Stimulated activated CD4-positive, alpha-beta T cell treated with anti-CD3 and anti-CD28 coated beads, Interleukin-12 subunit alpha, Interleukin-12 subunit beta, amount 100 ng/mL, for 48 hours (primary cell): ENCODE measurements around the gene COL1A1.
A peak's percentile ranks its signal among the peaks of the same experiment; 100 is the strongest.

ENCODE experiments used
- DNase-seq, 3 donors: peaks; one replicate each; pipeline ENCODE4 v3.0.0-alpha.2; 2020; ENCODE audit warnings: low read depth in 2 of 3, low spot score in 1 of 3

The COL1A1 gene

DNA sequence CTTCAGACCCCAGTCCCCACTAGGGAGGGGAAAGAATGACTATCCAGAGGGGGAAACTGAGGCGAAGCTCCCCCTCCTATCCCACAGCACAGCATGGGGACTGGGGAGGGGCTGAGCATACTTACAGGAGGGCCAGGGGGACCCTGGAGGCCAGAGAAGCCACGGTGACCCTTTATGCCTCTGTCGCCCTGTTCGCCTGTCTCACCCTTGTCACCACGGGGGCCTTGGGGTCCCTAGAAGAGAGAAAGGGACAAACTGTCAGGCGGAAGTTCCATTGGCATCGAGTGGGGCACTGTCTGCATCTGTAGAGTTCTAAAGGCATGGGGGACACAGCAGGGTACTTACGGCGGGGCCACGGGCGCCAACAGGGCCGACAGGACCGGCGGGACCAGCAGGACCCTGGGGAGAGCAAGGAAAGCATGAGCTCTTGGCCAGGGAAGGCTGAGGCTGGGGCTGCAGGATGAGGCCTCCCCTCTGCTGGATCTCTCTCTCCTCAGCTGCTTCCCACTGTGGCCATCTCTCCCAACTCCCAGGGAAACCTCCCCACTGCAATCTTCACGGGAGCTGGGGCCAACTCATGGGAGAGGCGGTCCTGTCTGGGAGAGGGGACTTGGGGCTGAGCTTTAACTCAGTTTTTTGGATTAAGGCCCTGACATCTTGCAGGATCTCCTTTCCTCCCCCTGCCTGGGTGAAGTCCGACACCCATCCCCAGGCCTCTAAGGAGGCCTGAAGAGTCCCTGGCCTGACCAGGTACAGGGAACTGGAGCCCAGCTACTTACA, 13.5 kb downstream of the COL1A1 start:
- no peak for DNase-seq

DNA sequence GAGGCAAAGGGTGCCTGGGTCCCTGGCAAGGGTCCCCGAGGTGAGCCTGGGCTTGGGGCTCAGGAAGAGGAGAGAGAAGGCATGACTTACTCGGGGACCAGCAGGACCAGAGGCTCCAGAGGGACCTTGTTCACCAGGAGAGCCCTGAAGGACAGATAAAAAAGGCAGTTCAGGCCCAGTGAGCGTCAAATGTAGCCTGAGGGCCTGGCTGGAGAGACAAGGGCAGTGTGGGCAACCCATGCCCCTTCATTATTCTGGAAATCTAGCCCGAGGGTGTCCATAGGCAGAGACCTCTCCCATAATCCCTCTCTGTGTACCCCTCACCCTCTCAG, 14.1 kb downstream of the COL1A1 start:
- DNase-seq, result no peak

DNA sequence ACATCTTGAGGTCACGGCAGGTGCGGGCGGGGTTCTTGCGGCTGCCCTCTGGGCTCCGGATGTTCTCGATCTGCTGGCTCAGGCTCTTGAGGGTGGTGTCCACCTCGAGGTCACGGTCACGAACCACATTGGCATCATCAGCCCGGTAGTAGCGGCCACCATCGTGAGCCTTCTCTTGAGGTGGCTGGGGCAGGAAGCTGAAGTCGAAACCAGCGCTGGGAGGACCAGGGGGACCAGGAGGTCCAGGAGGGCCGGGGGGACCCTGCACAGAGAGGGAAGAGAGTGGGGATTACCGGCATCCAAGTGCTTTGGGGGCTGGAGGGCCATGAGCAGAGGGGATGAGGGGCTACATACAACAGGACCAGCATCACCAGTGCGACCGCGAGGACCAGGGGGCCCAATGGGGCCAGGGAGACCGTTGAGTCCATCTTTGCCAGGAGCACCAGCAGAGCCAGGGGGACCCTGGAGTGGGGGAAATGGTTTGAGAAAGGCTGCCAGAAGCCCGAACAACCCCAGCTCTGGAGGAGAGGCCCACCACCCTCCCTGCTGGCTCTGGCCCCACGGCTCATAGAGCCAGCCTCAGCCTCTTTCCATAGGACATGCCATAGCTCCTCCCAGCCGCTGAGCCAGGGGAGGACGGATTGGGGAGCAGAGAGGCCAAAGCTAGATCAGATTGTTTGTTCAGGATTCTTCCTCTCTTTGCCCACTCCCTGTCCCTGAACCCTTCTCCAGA, 14.6 kb downstream of the COL1A1 start:
- DNase-seq, result no peak

DNA sequence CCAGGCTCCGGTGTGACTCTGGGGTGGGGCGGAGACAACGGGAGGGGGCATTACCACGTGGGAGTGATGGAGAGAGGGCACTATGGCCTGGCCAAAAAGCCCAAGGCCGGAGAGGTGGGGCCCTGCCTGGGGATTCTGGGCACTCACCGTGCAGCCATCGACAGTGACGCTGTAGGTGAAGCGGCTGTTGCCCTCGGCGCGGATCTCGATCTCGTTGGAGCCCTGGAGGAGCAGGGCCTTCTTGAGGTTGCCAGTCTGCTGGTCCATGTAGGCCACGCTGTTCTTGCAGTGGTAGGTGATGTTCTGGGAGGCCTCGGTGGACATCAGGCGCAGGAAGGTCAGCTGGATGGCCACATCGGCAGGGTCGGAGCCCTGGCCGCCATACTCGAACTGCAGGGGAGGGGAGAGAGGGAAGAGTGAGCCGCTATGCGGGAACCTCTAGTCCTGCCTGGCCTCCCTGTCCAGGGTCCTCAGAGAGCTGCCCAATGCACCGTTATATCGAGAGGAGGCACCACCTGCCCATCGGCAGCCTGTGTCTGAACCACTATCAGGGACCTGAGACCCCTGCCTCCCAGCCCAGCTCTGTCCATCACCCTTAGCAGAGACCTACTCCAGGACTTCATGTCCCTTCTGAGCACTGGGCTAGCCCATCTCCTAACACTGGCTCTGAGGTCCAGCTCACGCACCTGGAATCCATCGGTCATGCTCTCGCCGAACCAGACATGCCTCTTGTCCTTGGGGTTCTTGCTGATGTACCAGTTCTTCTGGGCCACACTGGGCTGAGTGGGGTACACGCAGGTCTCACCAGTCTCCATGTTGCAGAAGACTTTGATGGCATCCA, 15.6 kb downstream of the COL1A1 start:
- DNase-seq, result no peak

DNA sequence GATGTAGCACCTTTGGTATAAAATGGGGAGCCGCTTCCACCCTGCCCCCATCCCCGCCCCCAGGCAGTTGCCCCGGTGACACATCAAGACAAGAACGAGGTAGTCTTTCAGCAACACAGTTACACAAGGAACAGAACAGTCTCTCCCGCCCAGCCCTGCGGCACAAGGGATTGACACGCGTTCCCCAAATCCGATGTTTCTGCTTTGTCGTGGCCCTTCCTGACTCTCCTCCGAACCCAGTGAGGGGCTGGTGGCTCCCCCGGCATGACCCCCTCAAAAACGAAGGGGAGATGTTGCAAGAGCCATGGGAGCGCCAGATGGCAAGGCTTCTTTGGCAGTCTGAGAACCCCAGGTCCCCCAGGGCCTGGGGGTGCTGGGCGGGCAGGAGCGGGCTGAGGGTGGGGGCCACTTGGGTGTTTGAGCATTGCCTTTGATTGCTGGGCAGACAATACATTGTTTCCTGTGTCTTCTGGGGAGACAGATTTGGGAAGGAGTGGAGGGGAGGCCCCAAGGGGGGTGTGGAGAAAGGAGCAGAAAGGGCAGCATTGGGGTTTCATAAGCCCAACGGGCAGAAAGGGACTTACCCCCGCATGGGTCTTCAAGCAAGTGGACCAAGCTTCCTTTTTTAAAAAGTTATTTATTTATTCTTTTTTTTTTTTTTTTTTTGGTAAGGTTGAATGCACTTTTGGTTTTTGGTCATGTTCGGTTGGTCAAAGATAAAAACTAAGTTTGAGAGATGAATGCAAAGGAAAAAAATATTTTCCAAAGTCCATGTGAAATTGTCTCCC, 16.6 kb downstream of the COL1A1 start:
- no peak for DNase-seq

DNA sequence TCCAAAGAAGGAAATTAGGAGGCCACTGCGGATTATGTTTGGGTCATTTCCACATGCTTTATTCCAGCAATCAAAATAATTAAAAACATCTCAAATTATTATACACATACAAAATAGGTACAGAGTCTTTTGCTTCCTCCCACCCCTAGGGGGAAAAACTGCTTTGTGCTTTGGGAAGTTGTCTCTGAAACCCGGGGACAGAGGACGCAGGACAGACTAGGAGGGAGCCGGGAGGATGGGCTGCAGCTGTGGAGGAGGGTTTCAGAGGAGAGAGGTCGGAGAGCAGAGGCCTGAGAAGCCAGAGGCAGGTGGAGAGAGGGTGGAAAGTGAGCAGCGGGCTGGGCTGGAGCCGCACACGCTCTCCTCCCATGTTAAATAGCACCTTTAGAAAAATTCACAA, 17.4 kb downstream of the COL1A1 start:
- no peak for DNase-seq

DNA sequence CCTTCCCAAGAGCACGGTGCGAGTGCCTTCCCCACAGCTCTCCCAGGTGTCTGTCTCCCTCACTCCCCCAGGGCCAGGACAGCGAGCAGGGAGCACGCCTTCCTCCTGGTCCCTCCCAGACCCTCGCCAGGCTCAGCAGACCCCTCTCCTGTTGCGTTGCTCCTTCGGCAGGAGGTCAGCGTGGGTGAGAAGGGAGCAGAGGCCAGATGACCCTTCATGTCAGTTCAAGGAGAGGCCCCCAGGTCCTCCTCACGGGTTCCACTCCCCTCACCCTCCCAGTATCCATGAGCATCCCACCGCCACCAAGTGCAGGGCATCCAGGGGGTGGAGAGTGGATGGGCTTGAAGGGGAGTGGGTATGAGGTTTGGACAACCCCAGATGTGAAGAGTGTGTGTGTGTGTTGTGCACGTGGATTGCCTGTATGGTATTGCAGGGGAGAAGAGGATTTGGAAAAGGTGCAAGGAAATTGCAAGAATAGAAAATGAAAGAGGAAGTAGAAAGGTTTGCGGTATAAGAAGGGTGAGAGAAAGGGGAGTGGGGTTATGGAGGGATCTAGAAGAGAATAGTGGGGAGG, 17.9 kb downstream of the COL1A1 start:
- DNase-seq, result no peak

DNA sequence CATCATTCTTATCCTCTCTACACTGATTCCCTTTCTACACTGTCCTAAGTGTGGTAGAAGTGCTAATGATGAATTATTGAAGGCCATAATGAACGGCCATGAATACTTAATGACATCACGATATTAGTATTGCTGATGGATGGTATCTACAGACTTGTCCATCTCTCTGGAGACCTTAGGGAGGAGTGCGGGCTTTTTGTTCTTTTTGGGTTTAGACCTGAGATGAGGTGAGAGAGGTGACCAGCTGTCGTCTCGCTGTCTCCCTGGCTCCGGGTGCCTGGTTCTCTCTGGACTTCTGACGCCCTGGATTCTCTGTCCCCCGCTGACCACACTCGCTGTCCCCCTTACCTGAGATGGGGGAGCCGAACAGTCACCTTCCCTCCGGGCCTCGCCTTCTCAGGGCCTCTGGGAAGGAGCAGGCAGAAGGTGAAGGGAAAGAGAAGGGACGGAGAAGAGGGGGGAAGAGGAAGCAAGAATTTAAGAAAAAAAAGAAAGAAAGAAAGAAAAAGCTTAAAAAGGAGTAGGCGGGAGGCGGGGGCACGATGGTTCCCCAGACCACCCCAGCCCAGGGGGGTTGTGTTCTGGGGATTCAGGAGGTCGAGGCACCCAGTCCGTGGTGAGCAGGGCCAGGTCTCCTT, 18.5 kb downstream of the COL1A1 start:
- no peak for DNase-seq

DNA sequence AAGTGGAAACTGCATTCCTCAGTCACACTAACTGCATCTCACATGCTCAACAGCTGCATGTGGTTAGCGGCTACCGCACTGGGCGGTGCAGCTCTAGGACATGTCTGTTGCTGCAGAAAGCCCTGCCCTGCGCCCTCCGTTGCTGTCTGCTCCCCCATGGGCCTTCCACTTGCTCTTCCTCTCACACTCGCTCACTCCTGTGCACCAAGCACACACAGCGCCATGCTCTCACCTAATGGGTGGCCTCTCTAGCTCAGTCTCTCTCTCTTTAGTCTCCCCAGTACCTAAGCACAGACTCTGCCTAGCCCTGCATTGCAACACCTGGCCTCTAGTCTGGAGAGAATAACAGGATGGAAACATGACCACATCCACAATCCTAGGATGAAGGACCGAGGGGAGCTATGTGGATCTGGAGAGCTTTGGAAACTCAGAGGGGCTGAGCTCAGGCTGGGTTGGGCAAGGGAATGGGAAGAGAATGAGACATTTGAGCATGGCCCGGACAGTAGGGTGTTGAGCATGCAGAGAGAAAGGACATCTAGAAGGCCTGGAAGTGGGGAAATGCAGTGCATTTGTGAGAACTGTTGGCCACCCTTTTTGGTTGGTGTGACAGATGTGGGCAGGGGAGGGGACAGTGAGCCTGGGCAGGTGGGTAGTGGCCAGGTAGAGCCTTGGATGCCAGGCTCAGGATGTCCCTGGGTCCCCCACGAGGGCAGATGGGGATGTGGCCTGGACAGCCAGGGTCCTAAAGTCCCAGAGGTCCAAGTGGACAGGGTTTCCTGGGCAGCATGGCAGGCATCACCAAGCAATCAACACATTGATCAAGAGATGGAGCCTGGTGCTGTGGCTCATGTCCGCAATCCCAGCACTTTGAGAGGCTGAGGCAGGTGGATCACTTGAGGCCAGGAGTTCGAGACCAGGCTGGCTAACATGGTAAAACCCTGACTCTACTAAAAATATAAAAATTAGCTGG, 19.6 kb downstream of the COL1A1 start:
- no peak for DNase-seq

DNA sequence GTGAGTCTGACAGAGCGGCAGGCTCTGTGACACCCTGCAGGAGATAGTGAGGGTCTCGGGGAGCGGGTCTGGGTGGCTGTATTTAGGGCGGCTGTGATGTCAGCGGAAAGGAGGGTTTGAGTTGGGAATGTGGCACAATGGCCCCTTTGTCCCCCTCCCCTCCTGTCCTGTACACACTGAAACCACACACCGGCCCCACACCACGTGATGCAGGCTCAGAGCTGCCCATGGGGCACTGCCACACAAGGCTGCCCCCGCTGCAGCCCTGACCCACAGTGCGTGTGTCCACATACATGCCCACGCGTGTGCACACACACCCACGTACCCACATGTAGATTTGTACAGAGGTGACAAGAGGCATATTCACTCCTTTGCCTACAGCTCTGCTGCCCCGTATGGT, 20.3 kb downstream of the COL1A1 start:
- DNase-seq, result no peak

DNA sequence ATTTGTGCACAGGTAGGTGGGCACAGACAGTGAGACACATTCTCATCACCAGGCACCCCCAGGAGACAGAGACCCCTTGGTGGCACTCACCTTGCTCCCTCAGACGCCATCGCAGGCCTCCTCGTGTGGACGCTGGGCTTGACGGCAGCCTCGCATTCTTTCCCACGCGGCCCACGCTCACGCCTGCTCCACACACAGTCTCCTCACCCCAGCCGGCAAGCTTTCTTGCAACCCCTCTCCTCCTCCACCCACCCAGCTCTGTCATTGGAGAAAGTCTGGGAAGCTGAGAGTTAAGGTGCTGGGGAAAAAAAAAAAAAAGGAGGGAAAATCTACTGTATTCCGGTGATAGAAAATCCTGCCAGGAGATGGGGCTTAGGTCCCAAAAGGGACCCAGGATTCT, 20.8 kb downstream of the COL1A1 start:
- no peak for DNase-seq

DNA sequence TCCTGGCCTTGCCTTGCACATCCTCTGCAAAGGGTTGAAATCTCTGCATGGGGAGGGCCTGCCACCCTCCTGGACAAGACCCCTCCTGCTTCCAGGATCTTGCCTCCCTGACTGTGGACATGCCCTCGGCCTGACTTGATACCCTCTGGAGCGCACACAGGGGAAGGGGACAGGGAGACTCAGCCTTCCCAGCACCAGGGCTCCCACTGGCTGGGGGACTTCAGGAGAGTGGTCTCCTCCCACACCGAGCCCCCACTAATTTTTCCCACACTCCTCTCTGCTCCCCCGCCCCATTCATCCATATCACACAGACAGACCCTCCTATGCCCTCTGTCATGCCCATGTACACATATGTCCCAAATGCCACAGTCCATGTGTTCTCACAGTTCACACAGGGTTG, 21.3 kb downstream of the COL1A1 start:
- no peak for DNase-seq

DNA sequence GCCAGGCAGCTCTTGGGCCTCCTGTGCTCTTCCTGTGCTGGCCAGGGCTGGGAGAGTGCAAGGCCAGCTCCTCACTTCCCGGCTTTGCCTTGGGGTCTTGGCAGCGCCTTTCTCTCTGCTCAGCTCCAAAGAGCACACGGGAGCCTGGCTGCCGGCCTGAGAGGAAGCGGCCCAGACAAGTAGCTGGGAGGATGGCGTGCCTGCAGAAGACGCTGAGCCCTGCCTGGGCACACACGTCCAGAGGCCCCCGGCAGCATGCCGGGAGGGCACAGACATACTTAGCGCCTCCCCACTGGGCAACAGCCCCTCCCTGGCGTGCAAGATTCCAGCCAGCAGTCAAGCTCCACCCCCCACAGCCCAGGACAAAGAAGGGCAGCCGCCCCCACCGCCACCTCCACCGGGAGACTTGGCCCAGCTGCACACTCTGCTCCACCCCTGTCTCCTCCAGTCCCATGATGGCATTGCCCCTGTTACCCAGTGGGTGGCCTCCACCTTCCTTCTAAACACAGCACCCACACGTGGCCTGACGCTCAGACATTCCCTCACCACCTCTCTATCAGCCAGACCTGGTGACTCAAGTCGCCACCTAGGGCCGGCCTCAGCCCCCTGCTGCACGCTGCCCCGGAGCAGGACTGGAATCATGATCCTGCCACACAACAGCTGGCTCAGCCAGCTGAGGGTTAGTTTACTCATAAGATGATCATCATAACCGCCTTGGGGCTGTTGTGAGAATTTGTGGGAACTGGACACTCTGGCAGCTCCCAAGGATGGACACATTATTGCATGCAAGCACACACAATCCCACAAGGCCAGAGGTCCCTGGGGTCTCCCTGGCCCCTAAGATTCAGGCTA, 23.2 kb downstream of the COL1A1 start:
- peak in 2 of 3 donors; percentile 34 to 38 for DNase-seq

DNA sequence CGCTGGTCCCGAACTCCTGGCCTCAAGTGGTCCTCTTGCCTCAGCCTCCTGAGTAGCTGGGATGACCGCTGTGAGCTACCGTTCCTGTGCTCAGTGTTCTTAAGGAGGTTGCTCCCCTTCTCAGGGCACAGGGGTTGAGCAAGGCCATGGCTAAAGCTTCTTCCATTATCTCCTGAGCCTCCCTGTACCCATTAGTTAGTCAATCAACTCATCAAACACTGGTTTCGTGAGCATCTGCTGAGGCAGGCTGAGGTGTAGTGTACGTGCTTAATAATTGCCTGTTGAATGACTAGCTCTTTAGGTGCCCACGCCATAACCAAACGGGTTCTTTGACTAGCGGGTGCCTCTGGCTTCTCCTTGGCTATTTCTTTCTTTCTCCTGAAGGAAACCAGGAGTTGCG, 24.0 kb downstream of the COL1A1 start:
- no peak for DNase-seq

DNA sequence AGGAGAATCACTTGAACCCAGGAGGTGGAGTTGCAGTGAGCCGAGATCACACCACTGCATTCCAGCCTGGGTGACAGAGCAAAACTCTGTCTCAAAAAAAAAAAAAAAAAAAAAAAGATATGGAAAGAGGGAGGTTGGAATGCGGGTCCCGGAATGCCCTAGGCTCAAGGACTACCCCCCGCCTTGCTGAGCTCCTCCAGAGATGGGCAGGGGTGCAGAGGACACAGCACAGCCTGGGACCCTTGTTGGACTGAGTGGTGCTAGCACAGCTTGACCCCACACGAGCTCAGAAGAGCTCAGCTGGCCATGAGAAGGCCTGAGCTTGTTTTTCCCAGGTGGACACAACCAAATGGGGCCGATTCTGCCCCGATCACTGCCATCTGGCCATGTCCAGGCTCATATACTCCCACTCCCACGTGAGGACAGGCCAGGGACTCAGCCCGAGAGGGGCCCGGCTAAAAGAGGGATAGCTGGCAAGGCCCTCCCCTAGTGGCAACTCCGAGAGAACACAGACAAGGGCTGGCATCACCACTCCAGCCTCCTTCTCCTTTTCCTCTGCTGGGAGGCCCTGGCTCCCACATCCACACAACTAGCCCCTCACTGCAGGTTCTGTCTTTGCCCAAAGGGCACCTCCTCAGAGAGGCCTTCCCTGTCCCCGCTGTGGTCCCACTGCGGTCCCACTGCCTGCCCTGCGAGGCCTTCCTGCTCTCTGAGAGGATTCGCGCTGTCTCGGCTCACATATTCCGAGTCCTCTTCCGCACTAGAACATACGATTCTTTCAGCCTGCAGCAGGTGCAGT, 24.7 kb downstream of the COL1A1 start:
- no peak for DNase-seq

DNA sequence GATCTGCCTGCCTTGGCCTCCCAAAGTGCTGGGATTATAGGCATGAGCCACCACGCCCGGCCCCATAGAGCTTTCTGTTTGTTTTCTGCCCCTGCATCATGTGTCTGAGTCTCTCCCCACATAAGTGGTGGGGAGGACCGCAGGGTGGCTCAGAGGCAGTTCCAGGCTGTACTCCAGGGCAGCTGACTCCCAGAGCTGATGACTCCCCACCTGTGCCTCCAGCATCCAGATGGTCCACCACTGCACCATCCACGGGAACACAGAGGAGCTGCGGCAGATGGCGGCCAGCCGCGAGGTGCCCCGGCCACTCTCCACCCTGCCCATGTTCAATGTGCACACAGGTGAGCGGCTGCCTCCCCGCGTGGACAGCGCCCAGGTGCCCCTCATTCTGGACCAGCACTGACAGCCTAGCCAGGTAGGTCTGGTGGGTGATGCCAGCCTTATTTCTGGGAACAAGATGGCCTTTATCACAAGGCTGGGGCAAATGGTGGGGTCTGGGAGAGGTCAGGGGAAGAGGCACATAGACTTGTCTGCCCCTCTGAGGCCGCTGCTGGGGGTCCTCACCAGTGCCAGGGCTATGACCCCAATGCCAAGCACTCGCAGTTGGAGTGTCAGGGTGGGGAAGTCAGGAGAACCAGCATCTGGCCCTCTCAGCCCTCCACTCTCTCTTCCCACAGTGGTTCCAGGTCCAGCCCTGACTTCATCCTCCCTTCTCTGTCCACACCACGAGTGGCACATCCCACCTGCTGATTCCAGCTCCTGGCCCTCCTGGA, 26.2 kb downstream of the COL1A1 start:
- no peak for DNase-seq

DNA sequence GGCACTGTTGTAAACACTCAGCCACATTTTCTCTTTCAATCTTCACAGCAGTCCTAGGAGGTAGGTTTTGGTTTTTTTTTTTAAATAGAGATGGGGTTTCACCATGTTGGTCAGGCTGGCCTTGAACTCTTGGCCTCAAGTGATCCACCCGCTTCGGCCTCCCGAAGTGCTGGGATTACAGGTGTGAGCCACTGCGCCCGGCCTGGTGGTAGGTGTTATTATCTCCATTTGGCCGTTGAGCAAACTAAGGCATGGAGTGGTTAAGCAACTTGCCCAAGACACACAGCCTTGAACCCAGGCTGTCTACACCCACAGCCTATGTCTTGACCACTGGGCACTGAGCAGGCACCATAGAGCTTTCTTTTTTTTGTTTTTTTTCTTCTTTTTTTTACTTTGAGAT, 27.0 kb downstream of the COL1A1 start:
- DNase-seq, result no peak
